ENCODE data around the gene KIRREL2. TPM values are rescaled to one million over a fixed set of nuclear protein-coding genes. Genes with fewer than 3 reads are reported as not detected.
"Not testable (repeated sequence)": the region's sequence is repeated elsewhere in the genome, so short reads cannot be mapped to it uniquely, and the experiment has no call there.

Gene KIRREL2
- total and polyA plus RNA-seq, 2 donors (not counting 1 experiment from before 2014, with no cell fraction given) = not detected

DNA sequence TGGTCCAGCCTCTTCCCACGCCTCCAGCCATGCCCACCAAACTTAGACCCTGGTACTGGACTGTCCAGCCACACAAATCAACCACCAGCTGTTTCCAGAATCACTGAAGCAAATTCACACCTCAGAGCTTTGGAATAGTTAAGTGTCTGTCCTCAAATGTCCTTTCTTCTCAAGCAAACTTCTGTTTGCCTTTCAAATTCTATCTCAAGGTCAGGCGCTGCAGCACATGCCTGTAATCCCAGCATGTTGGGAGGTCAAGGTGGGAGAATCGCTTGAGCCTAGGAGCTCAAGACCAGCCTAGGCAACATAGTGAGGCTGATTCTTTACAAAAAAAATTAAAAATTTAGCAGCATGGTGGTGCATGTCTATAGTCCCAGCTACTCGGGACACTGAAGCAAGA lies 24.7 kb upstream of the KIRREL2 start:
- Histone ChIP-seq H3K4me1 (ENCODE audit: control insufficient read depth in 2 of 2, insufficient read depth in 2 of 2, low read length in 2 of 2) (no peaks in the 10 kb centered on the region), H3K36me3 (replicated peaks in 1 of 2; ENCODE audit: control extremely low read depth in 1 of 2, control insufficient read depth in 1 of 2, extremely low read depth in 1 of 2, insufficient read depth in 2 of 2, low read length in 1 of 2) (no peaks in the 10 kb centered on the region), H3K4me3 (ENCODE audit: control extremely low read depth in 1 of 5, extremely low read depth in 1 of 5, insufficient read depth in 1 of 5, low read depth in 2 of 5, low read length in 4 of 5) (no peak overlapping the region), H3K27me3 (replicated peaks in 1 of 4; ENCODE audit: control extremely low read depth in 1 of 4, control insufficient read depth in 3 of 4, insufficient read depth in 4 of 4, low read length in 3 of 4) (peaks cover 0 to 13% (median 0%) of the 10 kb centered on the region in 4 experiments), H3K4me2 (replicated peaks; ENCODE audit: low read depth, low read length, poor library complexity, severe bottlenecking) (no peak overlapping the region), H4K20me1 (ENCODE audit: control insufficient read depth, insufficient read depth, low read length, poor library complexity, severe bottlenecking) (no peaks in the 10 kb centered on the region), H3K79me2 (ENCODE audit: control insufficient read depth, insufficient read depth, low read length) (no peaks in the 10 kb centered on the region), H2AFZ (ENCODE audit: insufficient read depth, low read depth, low read length, poor library complexity, severe bottlenecking) (no peak overlapping the region), H3K9me3 (ENCODE audit: control extremely low read depth in 1 of 3, control insufficient read depth in 2 of 3, insufficient read depth in 1 of 3, low read length in 2 of 3) (peaks cover 0 to 7% (median 0%) of the 10 kb centered on the region in 3 donors), H3K27ac (ENCODE audit: low read length in 2 of 2) (no peak overlapping the region), H3K9ac (ENCODE audit: low read length) (no peak overlapping the region)
- no peak for TF ChIP-seq EZH2 (IDR thresholded peaks at IDR 0.05; ENCODE audit: borderline replicate concordance, insufficient read depth, low read depth, low read length, poor library complexity, severe bottlenecking)
- TF ChIP-seq, protein P1, sequence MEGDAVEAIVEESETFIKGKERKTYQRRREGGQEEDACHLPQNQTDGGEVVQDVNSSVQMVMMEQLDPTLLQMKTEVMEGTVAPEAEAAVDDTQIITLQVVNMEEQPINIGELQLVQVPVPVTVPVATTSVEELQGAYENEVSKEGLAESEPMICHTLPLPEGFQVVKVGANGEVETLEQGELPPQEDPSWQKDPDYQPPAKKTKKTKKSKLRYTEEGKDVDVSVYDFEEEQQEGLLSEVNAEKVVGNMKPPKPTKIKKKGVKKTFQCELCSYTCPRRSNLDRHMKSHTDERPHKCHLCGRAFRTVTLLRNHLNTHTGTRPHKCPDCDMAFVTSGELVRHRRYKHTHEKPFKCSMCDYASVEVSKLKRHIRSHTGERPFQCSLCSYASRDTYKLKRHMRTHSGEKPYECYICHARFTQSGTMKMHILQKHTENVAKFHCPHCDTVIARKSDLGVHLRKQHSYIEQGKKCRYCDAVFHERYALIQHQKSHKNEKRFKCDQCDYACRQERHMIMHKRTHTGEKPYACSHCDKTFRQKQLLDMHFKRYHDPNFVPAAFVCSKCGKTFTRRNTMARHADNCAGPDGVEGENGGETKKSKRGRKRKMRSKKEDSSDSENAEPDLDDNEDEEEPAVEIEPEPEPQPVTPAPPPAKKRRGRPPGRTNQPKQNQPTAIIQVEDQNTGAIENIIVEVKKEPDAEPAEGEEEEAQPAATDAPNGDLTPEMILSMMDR (IDR thresholded peaks at IDR 0.05) = no peak
- Mint-ChIP-seq H3K4me1 (no peaks in the 10 kb centered on the region), H3K27me3 (peaks cover 32% of the 10 kb centered on the region), H3K4me3 (no peak overlapping the region), H3K9me3 (ENCODE audit: insufficient read depth) (no peaks in the 10 kb centered on the region), H3K27ac (no peak overlapping the region)
- 86% methylated on average over 4 of the region's 4 CpGs for WGBS (ENCODE audit: insufficient coverage)
- CTCF ChIA-PET = no interaction called here
- DNase-seq = no peak
- intact Hi-C loops (cut with micrococcal nuclease) = no loop called here
- POLR2A ChIA-PET = interaction anchor here (0.5 kb wide), 1 partner anchor 89 kb away, joined by 3 read pairs; no protein-coding TSS in a partner anchor
- ATAC-seq (ENCODE audit: low read depth) = no peak

DNA sequence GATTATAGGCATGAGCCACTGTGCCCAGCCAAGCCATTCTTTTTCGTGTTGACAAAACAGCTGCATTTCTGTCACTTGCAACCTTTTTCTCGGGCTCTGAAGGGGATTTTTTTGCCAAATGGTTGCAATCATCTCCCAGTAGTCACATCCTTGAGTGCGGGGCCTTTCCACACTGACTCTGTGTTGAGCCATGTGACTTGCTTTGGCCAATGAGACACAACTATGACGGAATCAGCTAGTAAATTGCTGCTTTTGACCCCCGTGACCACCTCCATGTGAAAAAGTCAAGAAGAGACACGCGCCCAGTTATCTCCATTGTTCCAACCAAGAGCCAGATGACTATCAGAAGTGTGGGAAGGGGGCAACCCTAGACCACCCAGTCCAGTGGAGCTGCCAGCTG lies 22.7 kb upstream of the KIRREL2 start:
- no peak overlapping the region for H3K4me2 ChIP-seq (replicated peaks; ENCODE audit: low read depth, low read length, poor library complexity, severe bottlenecking)
- Mint-ChIP-seq H3K27me3 (peaks cover 30% of the 10 kb centered on the region), H3K4me3 (no peak overlapping the region), H3K4me1 (no peaks in the 10 kb centered on the region), H3K27ac (no peak overlapping the region), H3K9me3 (ENCODE audit: insufficient read depth) (no peaks in the 10 kb centered on the region)
- H3K36me3 ChIP-seq (replicated peaks in 1 of 2; ENCODE audit: control extremely low read depth in 1 of 2, control insufficient read depth in 1 of 2, extremely low read depth in 1 of 2, insufficient read depth in 2 of 2, low read length in 1 of 2) = no peaks in the 10 kb centered on the region
- no peak overlapping the region for H3K27ac ChIP-seq (ENCODE audit: low read length in 2 of 2)
- H3K27me3 ChIP-seq (replicated peaks in 1 of 4; ENCODE audit: control extremely low read depth in 1 of 4, control insufficient read depth in 3 of 4, insufficient read depth in 4 of 4, low read length in 3 of 4) = peaks cover 0 to 12% (median 0%) of the 10 kb centered on the region in 4 experiments
- intact Hi-C loops (cut with micrococcal nuclease) = no loop called here
- H3K9ac ChIP-seq (ENCODE audit: low read length) = no peak overlapping the region
- DNase-seq (no peak), ATAC-seq (ENCODE audit: low read depth) (no peak)
- ChIA-PET CTCF (no interaction called here), POLR2A (no interaction called here)
- 71% methylated on average over 7 of the region's 7 CpGs for WGBS (ENCODE audit: insufficient coverage)
- H4K20me1 ChIP-seq (ENCODE audit: control insufficient read depth, insufficient read depth, low read length, poor library complexity, severe bottlenecking) = no peaks in the 10 kb centered on the region
- H2AFZ ChIP-seq (ENCODE audit: insufficient read depth, low read depth, low read length, poor library complexity, severe bottlenecking) = no peak overlapping the region
- H3K4me1 ChIP-seq (ENCODE audit: control insufficient read depth in 2 of 2, insufficient read depth in 2 of 2, low read length in 2 of 2) = no peaks in the 10 kb centered on the region
- TF ChIP-seq, protein P1 (IDR thresholded peaks at IDR 0.05) = no peak
- no peak for TF ChIP-seq EZH2 (IDR thresholded peaks at IDR 0.05; ENCODE audit: borderline replicate concordance, insufficient read depth, low read depth, low read length, poor library complexity, severe bottlenecking)
- H3K79me2 ChIP-seq (ENCODE audit: control insufficient read depth, insufficient read depth, low read length) = no peaks in the 10 kb centered on the region
- H3K9me3 ChIP-seq (ENCODE audit: control extremely low read depth in 1 of 3, control insufficient read depth in 2 of 3, insufficient read depth in 1 of 3, low read length in 2 of 3) = peaks cover 0 to 17% (median 2%) of the 10 kb centered on the region in 3 donors
- no peak overlapping the region for H3K4me3 ChIP-seq (ENCODE audit: control extremely low read depth in 1 of 5, extremely low read depth in 1 of 5, insufficient read depth in 1 of 5, low read depth in 2 of 5, low read length in 4 of 5)

DNA sequence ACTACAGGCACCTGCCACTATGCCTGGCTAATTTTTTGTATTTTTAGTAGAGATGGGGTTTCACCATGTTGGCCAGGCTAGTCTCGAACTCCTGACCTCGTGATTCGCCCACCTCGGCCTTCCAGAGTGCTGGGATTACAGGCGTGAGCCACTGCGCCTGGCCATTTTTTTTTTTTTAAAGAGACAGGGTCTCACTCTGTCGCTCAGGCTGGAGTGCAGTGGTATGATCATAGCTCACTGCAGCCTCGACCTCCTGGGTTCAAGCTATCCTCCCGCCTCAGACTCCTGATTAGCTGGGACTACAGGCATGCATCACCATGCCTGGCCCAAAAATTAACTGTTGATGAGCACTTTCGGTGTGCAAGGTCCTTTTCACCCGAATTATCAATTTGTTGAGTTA lies 20.6 kb upstream of the KIRREL2 start:
- peaks cover 0 to 20% (median 4%) of the 10 kb centered on the region in 3 donors for H3K9me3 ChIP-seq (ENCODE audit: control extremely low read depth in 1 of 3, control insufficient read depth in 2 of 3, insufficient read depth in 1 of 3, low read length in 2 of 3)
- H2AFZ ChIP-seq (ENCODE audit: insufficient read depth, low read depth, low read length, poor library complexity, severe bottlenecking); H3K27ac ChIP-seq (ENCODE audit: low read length in 2 of 2); H3K9ac ChIP-seq (ENCODE audit: low read length); H3K4me3 Mint-ChIP-seq; H3K4me1 Mint-ChIP-seq; H3K27ac Mint-ChIP-seq; H3K27me3 ChIP-seq (replicated peaks in 1 of 4; ENCODE audit: control extremely low read depth in 1 of 4, control insufficient read depth in 3 of 4, insufficient read depth in 4 of 4, low read length in 3 of 4); H4K20me1 ChIP-seq (ENCODE audit: control insufficient read depth, insufficient read depth, low read length, poor library complexity, severe bottlenecking); H3K9me3 Mint-ChIP-seq (ENCODE audit: insufficient read depth); H3K4me3 ChIP-seq (ENCODE audit: control extremely low read depth in 1 of 5, extremely low read depth in 1 of 5, insufficient read depth in 1 of 5, low read depth in 2 of 5, low read length in 4 of 5); ATAC-seq (ENCODE audit: low read depth); POLR2A ChIA-PET; intact Hi-C loops (cut with micrococcal nuclease); H3K79me2 ChIP-seq (ENCODE audit: control insufficient read depth, insufficient read depth, low read length); H3K4me1 ChIP-seq (ENCODE audit: control insufficient read depth in 2 of 2, insufficient read depth in 2 of 2, low read length in 2 of 2); CTCF ChIA-PET; DNase-seq; H3K36me3 ChIP-seq (replicated peaks in 1 of 2; ENCODE audit: control extremely low read depth in 1 of 2, control insufficient read depth in 1 of 2, extremely low read depth in 1 of 2, insufficient read depth in 2 of 2, low read length in 1 of 2); H3K4me2 ChIP-seq (replicated peaks; ENCODE audit: low read depth, low read length, poor library complexity, severe bottlenecking): not testable (repeated sequence)
- peaks cover 29% of the 10 kb centered on the region for H3K27me3 Mint-ChIP-seq
- WGBS (ENCODE audit: insufficient coverage) = 74% methylated on average over 11 of the region's 11 CpGs

All from B cell (primary cell).